GM18505 (cell line): Measurements from ENCODE around the gene CGB2.
"Not testable (repeated sequence)": the region's sequence is repeated elsewhere in the genome, so short reads cannot be mapped to it uniquely, and the experiment has no call there.

ENCODE experiments used
- ATAC-seq: cut with Tn5 transposase; IDR thresholded peaks from one replicate; pipeline ENCODE4 v1.9.1; 2021; ENCODE audit not compliant: unreplicated experiment
- POLR2A ChIP-seq: IDR thresholded peaks from 4 replicates; pipeline ENCODE4 v1.6.1; 2011; ENCODE audit warnings: borderline replicate concordance; ENCODE audit not compliant: insufficient read depth, insufficient read length; ENCODE audit errors: extremely low read depth

Gene CGB2

GRCh38 chr19:49017666-49018351 lies 13.9 kb upstream of the CGB2 start:
- no peak for TF ChIP-seq POLR2A
- ATAC-seq = no peak

GRCh38 chr19:49018388-49019241 lies 13.1 kb upstream of the CGB2 start:
- ATAC-seq = not testable (repeated sequence)

GRCh38 chr19:49019242-49019932 lies 12.3 kb upstream of the CGB2 start:
- no peak for ATAC-seq

GRCh38 chr19:49020342-49020741 lies 11.3 kb upstream of the CGB2 start:
- no peak for TF ChIP-seq POLR2A
- ATAC-seq = no peak

More at GRCh38 chr19:49019242-49019932, 12.3 kb upstream of the CGB2 start:
- TF ChIP-seq POLR2A = no peak

- no peak for TF ChIP-seq POLR2A
- ATAC-seq = no peak
Observed at GRCh38 chr19:49020931-49021895, 10.5 kb upstream of the CGB2 start.

GRCh38 chr19:49022116-49022515 lies 9.6 kb upstream of the CGB2 start:
- no peak for TF ChIP-seq POLR2A
- ATAC-seq = no peak

GRCh38 chr19:49024233-49024632 lies 7.5 kb upstream of the CGB2 start, which contains the start of gene CGB3:
Gene CGB3, minus strand, starts transcription at chr19:49024333. Its CDS starts 362 bp downstream, at chr19:49023971.
- ATAC-seq = not testable (repeated sequence)

GRCh38 chr19:49025088-49025487 lies 6.6 kb upstream of the CGB2 start:
- not testable (repeated sequence) for ATAC-seq

GRCh38 chr19:49025599-49025998 lies 6.1 kb upstream of the CGB2 start:
- not testable (repeated sequence) for ATAC-seq

GRCh38 chr19:49028686-49029085 lies 3.0 kb upstream of the CGB2 start:
- not testable (repeated sequence) for ATAC-seq

- not testable (repeated sequence) for ATAC-seq
Observed at GRCh38 chr19:49029749-49030148, 1.9 kb upstream of the CGB2 start.

GRCh38 chr19:49030323-49030722 lies 1.4 kb upstream of the CGB2 start:
- ATAC-seq = not testable (repeated sequence)

- ATAC-seq = not testable (repeated sequence)
Observed at GRCh38 chr19:49036815-49037214, 5.1 kb downstream of the CGB2 start, which contains the start of gene CGB1. Gene CGB1, minus strand, starts transcription at chr19:49036895. Its CDS starts 184 bp downstream, at chr19:49036711.

GRCh38 chr19:49038111-49038510 lies 6.4 kb downstream of the CGB2 start:
- not testable (repeated sequence) for ATAC-seq

- not testable (repeated sequence) for ATAC-seq
Observed at GRCh38 chr19:49038557-49039276, 7.0 kb downstream of the CGB2 start.

GRCh38 chr19:49039736-49040135 lies 8.0 kb downstream of the CGB2 start:
- not testable (repeated sequence) for ATAC-seq
